GM18861 (cell line): ENCODE data around the gene GPX1.

Experiments used
- ATAC-seq: cut with Tn5 transposase; IDR thresholded peaks from one replicate; pipeline ENCODE4 v1.9.1; 2021; ENCODE audit not compliant: unreplicated experiment

The GPX1 gene

DNA sequence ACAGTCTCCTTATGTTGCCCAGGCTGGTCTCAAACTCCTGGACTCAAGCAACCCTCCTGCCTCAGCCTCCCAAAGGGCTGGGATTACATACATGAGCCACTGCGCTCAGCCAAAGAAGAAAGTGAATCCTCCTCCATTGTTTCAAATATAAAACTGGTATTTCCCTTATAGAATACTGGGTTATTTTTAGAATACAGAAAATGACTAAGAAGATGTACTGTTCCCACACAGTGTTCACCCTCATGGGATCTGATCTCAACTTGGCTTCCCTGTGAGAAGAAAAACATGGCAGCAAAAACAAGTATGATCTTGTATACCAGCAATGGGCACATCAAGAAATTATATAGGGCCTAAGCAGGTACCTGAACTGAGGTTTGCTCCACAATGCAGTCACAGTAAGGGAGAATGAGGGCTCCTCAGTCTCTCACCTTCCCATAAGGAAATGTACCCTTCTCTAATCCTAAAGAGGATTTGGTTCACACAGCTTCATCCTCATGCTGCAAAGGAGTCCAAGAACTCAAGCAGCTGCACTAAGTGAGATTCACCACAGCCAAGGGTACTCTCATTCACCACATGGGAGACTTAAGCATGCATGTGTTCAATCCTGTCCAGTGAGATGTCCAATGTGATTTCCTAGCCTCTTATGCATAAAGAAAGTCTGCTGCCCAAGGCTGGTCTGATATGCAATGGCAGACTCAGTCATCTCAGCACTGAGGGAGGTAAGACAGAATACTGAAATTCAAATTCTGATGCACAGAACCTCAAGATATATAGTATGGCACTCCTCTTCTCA is 44.1 kb downstream of the GPX1 start:
- ATAC-seq, result no peak

DNA sequence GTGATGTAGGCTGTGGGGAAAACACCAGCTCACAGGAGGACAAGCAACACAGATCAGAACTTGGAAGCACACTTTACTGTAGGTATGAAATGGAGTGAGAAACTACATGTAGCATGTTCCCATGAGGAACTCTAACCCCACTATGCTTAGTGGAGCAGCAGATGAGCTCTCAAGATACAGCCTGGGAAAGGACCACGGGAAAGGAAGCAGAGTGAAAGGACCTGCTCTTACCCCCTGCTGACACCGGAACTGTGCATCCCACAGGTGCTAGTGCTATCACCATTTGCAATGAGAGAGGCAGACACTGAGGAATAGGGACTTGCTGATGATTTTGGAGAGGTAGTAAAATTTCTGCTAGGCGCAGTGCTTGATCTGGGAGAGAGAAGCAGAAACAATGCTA is 46.9 kb downstream of the GPX1 start:
- no peak for ATAC-seq

DNA sequence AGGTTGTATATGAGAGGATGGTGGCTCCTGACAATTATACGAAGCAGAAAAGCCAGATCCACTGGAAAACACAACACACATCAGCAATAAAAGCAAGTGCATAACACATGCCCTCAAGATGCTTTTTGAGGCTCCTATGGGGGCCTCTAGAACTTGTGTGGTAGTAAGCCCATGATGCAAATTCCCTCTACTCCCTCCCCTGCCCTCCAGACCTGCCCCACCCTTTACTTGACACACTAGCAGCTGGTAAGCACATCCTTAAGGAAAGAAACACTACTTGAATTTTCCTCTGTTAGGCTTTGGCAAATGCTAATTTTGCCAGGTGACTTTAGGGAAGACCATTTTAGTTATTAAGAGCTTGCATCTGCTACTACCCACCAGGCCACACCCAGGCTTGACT is 47.5 kb downstream of the GPX1 start:
- no peak for ATAC-seq
